IMR-90 (cell line): ENCODE results near the gene POR. TPM values are rescaled to one million over a fixed set of nuclear protein-coding genes. Genes with fewer than 3 reads are reported as not detected.
A peak's percentile ranks its signal among the peaks of the same experiment; 100 is the strongest.

ENCODE experiments used
- ATAC-seq: fragments of 200-7000 bp; cut with Tn5 transposase; 2 replicates; pipeline ENCODE4 v1.9.1; 2020; ENCODE audit warnings: low read depth, mild to moderate bottlenecking, moderate library complexity
- BruUV-seq: library from RNA; stranded (reverse); fragments of 400-500 nt; replicated peaks from 2 replicates; lab custom pipeline; 2021; lab: Mats Ljungman, UMichigan
- CTCF ChIA-PET: fragments of 300-600 bp; formaldehyde crosslinking; extraction: SDS; loops from one replicate; lab custom pipeline; 2021; ENCODE audit warnings: antibody characterized with exemption; lab: Yijun Ruan, JAX
- POLR2A ChIA-PET: fragments of 300-600 bp; sonication (Branson Sonifier 250); formaldehyde crosslinking; loops from one replicate; lab custom pipeline; 2022; ENCODE audit warnings: antibody characterized with exemption; ENCODE audit not compliant: unreplicated experiment; lab: Charles Lee
- DNase-seq: peaks from one replicate; pipeline ENCODE4 v3.0.0; 2013
- H2AFZ ChIP-seq: replicated peaks from 2 replicates; pipeline ENCODE3; 2013; ENCODE audit warnings: low read length, mild to moderate bottlenecking; ENCODE audit not compliant: poor library complexity
- H2AK5ac ChIP-seq: 2 replicates; pipeline ENCODE4 v1.6.1; 2013; ENCODE audit warnings: low read depth, low read length, inconsistent platforms
- H2AK9ac ChIP-seq: replicated peaks from 2 replicates; pipeline ENCODE3; 2013; ENCODE audit warnings: mild to moderate bottlenecking, low read depth, low read length, moderate library complexity; ENCODE audit not compliant: poor library complexity
- H2BK120ac ChIP-seq: 2 replicates; pipeline ENCODE4 v1.6.1; 2013; ENCODE audit warnings: low read depth, low read length, inconsistent platforms
- H2BK15ac ChIP-seq: 3 replicates; pipeline ENCODE4 v1.6.1; 2013; ENCODE audit warnings: low read depth, low read length, inconsistent platforms
- H2BK20ac ChIP-seq: 2 replicates; pipeline ENCODE4 v1.6.1; 2013; ENCODE audit warnings: low read depth, mild to moderate bottlenecking, inconsistent platforms, low read length, moderate library complexity
- H2BK5ac ChIP-seq: 2 replicates; pipeline ENCODE4 v1.6.1; 2013; ENCODE audit warnings: mild to moderate bottlenecking, low read depth, low read length, inconsistent platforms; ENCODE audit not compliant: poor library complexity, severe bottlenecking
- H3K14ac ChIP-seq: replicated peaks from 2 replicates; pipeline ENCODE4 v1.6.1; 2013; ENCODE audit warnings: low read depth, low read length, inconsistent platforms
- H3K18ac ChIP-seq: 2 replicates; pipeline ENCODE4 v1.6.1; 2013; ENCODE audit warnings: low read depth, low read length, control low read depth
- H3K23ac ChIP-seq: 2 replicates; pipeline ENCODE4 v1.6.1; 2013; ENCODE audit warnings: low read depth, low read length, inconsistent platforms
- H3K27ac ChIP-seq: 2 replicates; pipeline ENCODE4 v1.5.1; 2013; ENCODE audit warnings: mild to moderate bottlenecking, control low read depth, low read length; ENCODE audit not compliant: insufficient read depth
- H3K27me3 ChIP-seq: 2 replicates; pipeline ENCODE4 v1.6.1; 2013; ENCODE audit warnings: low read length; ENCODE audit not compliant: control insufficient read depth, insufficient read depth
- H3K36me3 ChIP-seq: 2 replicates; pipeline ENCODE4 v1.6.1; 2013; ENCODE audit warnings: low read length, mixed read lengths; ENCODE audit not compliant: control insufficient read depth, insufficient read depth
- H3K4ac ChIP-seq: 2 replicates; pipeline ENCODE4 v1.6.1; 2013; ENCODE audit warnings: low read depth, low read length, inconsistent platforms
- H3K4me1 ChIP-seq: 2 replicates; pipeline ENCODE4 v1.6.1; 2013; ENCODE audit warnings: low read length, mixed read lengths; ENCODE audit not compliant: control insufficient read depth, insufficient read depth
- H3K4me2 ChIP-seq: 2 replicates; pipeline ENCODE4 v1.6.1; 2013; ENCODE audit warnings: low read depth, mild to moderate bottlenecking, control low read depth, low read length, moderate library complexity
- H3K4me3 ChIP-seq: 2 replicates; pipeline ENCODE4 v1.5.1; 2013; ENCODE audit warnings: low read depth, mild to moderate bottlenecking, control low read depth, low read length, moderate library complexity; ENCODE audit not compliant: insufficient read depth
- H3K56ac ChIP-seq: 2 replicates; pipeline ENCODE4 v1.6.1; 2013; ENCODE audit warnings: low read length, inconsistent platforms; ENCODE audit not compliant: insufficient read depth; ENCODE audit errors: extremely low read depth
- H3K79me1 ChIP-seq, 2 experiments: 2 replicates each; pipeline ENCODE4 v1.6.1; 2013; ENCODE audit warnings: low read length in 2 of 2, inconsistent platforms in 1 of 2, low read depth in 1 of 2
- H3K9ac ChIP-seq: 2 replicates; pipeline ENCODE4 v1.6.1; 2013; ENCODE audit warnings: low read depth, low read length, control low read depth
- H3K9me1 ChIP-seq: 2 replicates; pipeline ENCODE4 v1.6.1; 2013; ENCODE audit warnings: low read length, inconsistent platforms; ENCODE audit not compliant: insufficient read depth
- H3K9me3 ChIP-seq: 2 replicates; pipeline ENCODE4 v1.6.1; 2013; ENCODE audit warnings: low read length; ENCODE audit not compliant: control insufficient read depth, insufficient read depth
- H4K20me1 ChIP-seq: 2 replicates; pipeline ENCODE4 v1.6.1; 2013; ENCODE audit warnings: low read length, inconsistent platforms; ENCODE audit not compliant: insufficient read depth
- H4K5ac ChIP-seq: 2 replicates; pipeline ENCODE4 v1.6.1; 2013; ENCODE audit warnings: mild to moderate bottlenecking, low read depth, low read length, control low read depth
- H4K8ac ChIP-seq, 2 experiments: 2 replicates each; pipeline ENCODE4 v1.6.1; 2013; ENCODE audit warnings: low read depth in 2 of 2, low read length in 2 of 2, control low read depth in 1 of 2, inconsistent platforms in 1 of 2
- H4K91ac ChIP-seq: 2 replicates; pipeline ENCODE4 v1.6.1; 2013; ENCODE audit warnings: low read depth, low read length, inconsistent platforms; ENCODE audit not compliant: insufficient read depth
- CEBPB ChIP-seq: IDR thresholded peaks from 2 replicates; pipeline ENCODE4 v1.6.1; 2012; ENCODE audit warnings: low read depth, low read length, improper control_type of control experiment
- CTCF ChIP-seq: conservative IDR thresholded peaks from 2 replicates; pipeline ENCODE4 v1.5.1; 2012; ENCODE audit warnings: mild to moderate bottlenecking, low read depth, low read length, improper control_type of control experiment
- ELK1 ChIP-seq: fragments of 150-350 bp; IDR thresholded peaks from 2 replicates; pipeline ENCODE4 v1.6.1; 2016; ENCODE audit warnings: low read depth, mild to moderate bottlenecking, low read length, moderate library complexity, borderline replicate concordance
- FOS ChIP-seq: fragments of 150-350 bp; IDR thresholded peaks from 2 replicates; pipeline ENCODE4 v1.6.1; 2016; ENCODE audit warnings: low read depth, low read length
- MXI1 ChIP-seq: IDR thresholded peaks from 2 replicates; pipeline ENCODE4 v1.6.1; 2012; ENCODE audit warnings: low read depth, mild to moderate bottlenecking, low read length, moderate library complexity, borderline replicate concordance
- NFE2L2 ChIP-seq: fragments of 150-350 bp; IDR thresholded peaks from 2 replicates; pipeline ENCODE4 v1.6.1; 2016; ENCODE audit warnings: low read depth, mild to moderate bottlenecking, low read length
- POLR2A ChIP-seq: IDR thresholded peaks from 2 replicates; pipeline ENCODE4 v1.6.1; 2012; ENCODE audit warnings: mild to moderate bottlenecking, low read depth, low read length
- RAD21 ChIP-seq: IDR thresholded peaks from 2 replicates; pipeline ENCODE4 v1.6.1; 2012; ENCODE audit warnings: low read length, improper control_type of control experiment
- RFX5 ChIP-seq: IDR thresholded peaks from 2 replicates; pipeline ENCODE4 v1.8.0; 2012; ENCODE audit warnings: low read depth, mild to moderate bottlenecking, low read length, moderate library complexity
- USF2 ChIP-seq: fragments of 150-350 bp; IDR thresholded peaks from 2 replicates; pipeline ENCODE4 v1.6.1; 2017; ENCODE audit warnings: mild to moderate bottlenecking, antibody characterized with exemption, low read length, low read depth
- WGBS, 2 experiments: methylation state at CpG; one replicate each; pipeline versions ENCODE4 v1.1.5 to v1.1.7; 2013; ENCODE audit warnings: missing lambda C conversion rate in 2 of 2; ENCODE audit not compliant: insufficient read length in 1 of 2; ENCODE audit errors: extremely low coverage in 2 of 2; 5-methylcytosine and 5-hydroxymethylcytosine counted together
- dilution Hi-C: fragments of 300-500 bp; cut with HindIII; formaldehyde crosslinking; loops from one replicate; pipeline ENCODE4 v1.14.3; 2018; ENCODE audit warnings: low sequenced_read_pairs; ENCODE audit not compliant: unreplicated experiment
- in situ Hi-C: fragments of 300-500 bp; cut with MboI; formaldehyde crosslinking; loops from 3 replicates; pipeline ENCODE4 v1.14.3; 2019; ENCODE audit warnings: low sequenced_read_pairs, inconsistent platforms, mixed read lengths
- intact Hi-C: fragments of 100-400 bp; cut with micrococcal nuclease; formaldehyde crosslinking; loops from 2 replicates; pipeline ENCODE4 v1.10.0; 2022
- polyA plus RNA-seq, 3 experiments: library from polyadenylated mRNA; depleted of rRNA; stranded (reverse); fragments of >200 nt; gene quantifications; 2 replicates each; pipeline ENCODE4 v1.2.3, GENCODE V29; 2012; ENCODE audit warnings: low replicate concordance in 1 of 3
- total RNA-seq: library from RNA; depleted of rRNA; stranded (reverse); fragments of >200 nt; gene quantifications from 2 replicates; pipeline ENCODE4 v1.2.3, GENCODE V29; 2012

POR gene
- total and polyA plus RNA-seq, 2 of the 4 experiments (the other 2 are of a cell fraction) = 25.5 to 42.2 TPM

- Histone ChIP-seq H2BK15ac (no peak overlapping the region), H3K4me1 (peaks cover 6% of the 10 kb centered on the region), H4K20me1 (peaks cover 10% of the 10 kb centered on the region; the same call in 1 of the 2 replicates), H4K91ac (no peak overlapping the region), H2BK5ac (no peak overlapping the region), H2BK20ac (no peak overlapping the region), H3K4me2 (no peak overlapping the region), H4K8ac (no peak overlapping the region), H3K23ac (no peak overlapping the region), H3K9ac (no peak overlapping the region), H3K36me3 (peaks cover 40% of the 10 kb centered on the region), H2AK9ac (peak overlapping the region; percentile 37), H2AFZ (no peak overlapping the region), H3K4ac (no peak overlapping the region), H2BK120ac (no peak overlapping the region), H3K4me3 (no peak overlapping the region), H3K27me3 (no peaks in the 10 kb centered on the region), H3K14ac (no peak overlapping the region), H3K9me3 (no peaks in the 10 kb centered on the region), H3K18ac (no peak overlapping the region), H2AK5ac (no peak overlapping the region), H3K56ac (no peak overlapping the region), H4K5ac (no peak overlapping the region), H3K9me1 (peaks cover 15% of the 10 kb centered on the region), H3K27ac (no peak overlapping the region), H3K79me1 (peaks cover 24 to 50% of the 10 kb centered on the region in 2 experiments)
- ChIA-PET POLR2A (interaction anchor here (0.5 kb wide), 1 partner anchor 40 kb away, joined by 3 read pairs; no protein-coding TSS in a partner anchor), CTCF (no interaction called here)
- WGBS, 2 experiments = 91% methylated on average over 16 of the region's 23 CpGs; no CpG with 5 or more reads in 1 of the 2 experiments
- intact Hi-C loops = no loop called here
- dilution Hi-C loops = no loop called here
- no peak for DNase-seq
- no peak for ATAC-seq
- TF ChIP-seq ELK1 = no peak
- TF ChIP-seq MXI1 = no peak
- no peak for TF ChIP-seq POLR2A
- TF ChIP-seq CTCF = no peak
- no peak for TF ChIP-seq CEBPB
- TF ChIP-seq RAD21 = no peak
- TF ChIP-seq FOS = no peak
- no peak for TF ChIP-seq USF2
- no peak for TF ChIP-seq RFX5
- no peak for TF ChIP-seq NFE2L2
- no TSS peak for BruUV-seq
- in situ Hi-C loops = no loop called here
Observed at GRCh38 chr7:75881436-75882095, 33.4 kb upstream of the POR start.
